Neural cell (in vitro differentiated cells): Measurements from ENCODE around the gene SGCE. TPM values are rescaled to one million over a fixed set of nuclear protein-coding genes. Genes with fewer than 3 reads are reported as not detected.

ENCODE experiments used
- H2AFZ ChIP-seq: fragments of 200-600, 300-800 bp; sonication (generic), shearing (Covaris generic); 2 replicates; pipeline ENCODE4 v1.6.0; 2014; ENCODE audit warnings: low read depth, mild to moderate bottlenecking, antibody characterized with exemption, low read length, moderate library complexity
- H3F3A ChIP-seq: fragments of 200-600 bp; shearing (Covaris generic); 2 replicates; pipeline ENCODE4 v1.6.1; 2016; ENCODE audit warnings: mild to moderate bottlenecking, moderate library complexity, mixed read lengths, antibody characterized with exemption, low read length; ENCODE audit not compliant: insufficient read depth, poor library complexity, severe bottlenecking
- H3K27ac ChIP-seq: fragments of 200-600, 300-800 bp; sonication (generic), shearing (Covaris generic); 2 replicates; pipeline ENCODE4 v1.5.1; 2014; ENCODE audit warnings: mild to moderate bottlenecking, low read length, moderate library complexity
- H3K27me3 ChIP-seq: fragments of 300-800, 200-600 bp; sonication (generic), shearing (Covaris generic); 2 replicates; pipeline ENCODE4 v1.6.0; 2014; ENCODE audit warnings: mild to moderate bottlenecking, low read depth, low read length, moderate library complexity; ENCODE audit not compliant: insufficient read depth
- H3K36me3 ChIP-seq: fragments of 300-800, 200-600 bp; sonication (generic), shearing (Covaris generic); 2 replicates; pipeline ENCODE4 v1.5.1; 2014; ENCODE audit warnings: mild to moderate bottlenecking, antibody characterized with exemption, low read length, moderate library complexity; ENCODE audit not compliant: insufficient read depth
- H3K4me2 ChIP-seq: fragments of 300-800, 200-600 bp; sonication (generic), shearing (Covaris generic); 2 replicates; pipeline ENCODE4 v1.6.0; 2014; ENCODE audit warnings: mild to moderate bottlenecking, low read length
- H3K4me3 ChIP-seq: fragments of 300-800, 200-600 bp; sonication (generic), shearing (Covaris generic); 2 replicates; pipeline ENCODE4 v1.5.1; 2014; ENCODE audit warnings: mild to moderate bottlenecking, low read length, moderate library complexity
- H3K79me2 ChIP-seq: fragments of 200-600 bp; shearing (Covaris generic); replicated peaks from 2 replicates; pipeline ENCODE4 v1.6.0; 2014; ENCODE audit warnings: mild to moderate bottlenecking, low read length, moderate library complexity; ENCODE audit not compliant: insufficient read depth
- H3K9ac ChIP-seq: fragments of 300-800, 200-600 bp; sonication (generic), shearing (Covaris generic); 2 replicates; pipeline ENCODE4 v1.6.1; 2016; ENCODE audit warnings: mild to moderate bottlenecking, low read length, mixed read lengths
- H3K9me2 ChIP-seq: fragments of 200-600 bp; shearing (Covaris generic); 2 replicates; pipeline ENCODE4 v1.6.1; 2016; ENCODE audit warnings: mild to moderate bottlenecking, low read length, mixed read lengths; ENCODE audit not compliant: insufficient read depth
- H3K9me3 ChIP-seq: fragments of 200-600, 300-800 bp; sonication (generic), shearing (Covaris generic); 2 replicates; pipeline ENCODE4 v1.6.1; 2016; ENCODE audit warnings: mild to moderate bottlenecking, mixed run types, low read length, moderate library complexity, mixed read lengths
- H4K20me1 ChIP-seq: fragments of 200-600 bp; shearing (Covaris generic); 2 replicates; pipeline ENCODE4 v1.6.1; 2016; ENCODE audit warnings: mild to moderate bottlenecking, mixed run types; ENCODE audit not compliant: insufficient read depth
- CTCF ChIP-seq: fragments of 450-650 bp; IDR thresholded peaks from 2 replicates; pipeline ENCODE4 v1.5.1; 2014; ENCODE audit warnings: antibody characterized with exemption, mild to moderate bottlenecking, moderate library complexity; ENCODE audit not compliant: poor library complexity, severe bottlenecking
- EP300 ChIP-seq: fragments of 450-650 bp; conservative IDR thresholded peaks from 2 replicates; pipeline ENCODE4 v1.6.1; 2014; ENCODE audit warnings: antibody characterized with exemption, mild to moderate bottlenecking, moderate library complexity; ENCODE audit not compliant: poor library complexity, severe bottlenecking
- EZH2 ChIP-seq: fragments of 200-600, 300-800 bp; shearing (Covaris generic), sonication (generic); IDR thresholded peaks from 2 replicates; pipeline ENCODE4 v1.6.1; 2014; ENCODE audit warnings: antibody characterized with exemption, low read length, borderline replicate concordance, mild to moderate bottlenecking; ENCODE audit not compliant: insufficient read depth, poor library complexity, severe bottlenecking
- MXI1 ChIP-seq: fragments of 450-650 bp; conservative IDR thresholded peaks from 2 replicates; pipeline ENCODE4 v1.6.1; 2014; ENCODE audit warnings: antibody characterized with exemption, mild to moderate bottlenecking; ENCODE audit not compliant: poor library complexity, severe bottlenecking
- POLR2AphosphoS5 ChIP-seq: IDR thresholded peaks from 2 replicates; pipeline ENCODE4 v1.6.1; 2012
- RAD21 ChIP-seq: fragments of 450-650 bp; conservative IDR thresholded peaks from 2 replicates; pipeline ENCODE4 v1.6.1; 2014; ENCODE audit warnings: antibody characterized with exemption, mild to moderate bottlenecking, moderate library complexity
- REST ChIP-seq: IDR thresholded peaks from 2 replicates; pipeline ENCODE4 v1.6.1; 2012; ENCODE audit warnings: borderline replicate concordance
- SMC3 ChIP-seq: fragments of 450-650 bp; conservative IDR thresholded peaks from 2 replicates; pipeline ENCODE4 v1.6.1; 2014; ENCODE audit warnings: antibody characterized with exemption, mild to moderate bottlenecking, moderate library complexity; ENCODE audit not compliant: poor library complexity
- TAF1 ChIP-seq: IDR thresholded peaks from 2 replicates; pipeline ENCODE4 v1.6.1; 2012; ENCODE audit warnings: low read depth
- polyA plus RNA-seq: library from polyadenylated mRNA; depleted of rRNA; stranded (reverse); fragments of >200 nt; gene quantifications from 2 replicates; pipeline ENCODE4 v1.2.3, GENCODE V29; 2014

SGCE gene
- polyA plus RNA-seq, 1 donor from 2014 or later = 94.6 TPM

- Histone ChIP-seq H3K4me2 (no peak overlapping the region), H3K36me3 (no peaks in the 10 kb centered on the region), H3K27me3 (no peaks in the 10 kb centered on the region), H3K9ac (no peak overlapping the region), H4K20me1 (no peaks in the 10 kb centered on the region), H2AFZ (no peak overlapping the region), H3K9me2 (no peaks in the 10 kb centered on the region), H3K79me2 (no peaks in the 10 kb centered on the region), H3K4me3 (no peak overlapping the region), H3K9me3 (no peaks in the 10 kb centered on the region), H3K27ac (no peak overlapping the region), H3F3A (no peaks in the 10 kb centered on the region)
- TF ChIP-seq EZH2 (no peak), REST (no peak)
Measured at GRCh38 chr7:94605031-94605430, 50.9 kb downstream of the SGCE start.

GRCh38 chr7:94602181-94602580, 53.8 kb downstream of the SGCE start:
- Histone ChIP-seq H3K9me3 (no peaks in the 10 kb centered on the region), H3K79me2 (no peaks in the 10 kb centered on the region), H3K4me3 (no peak overlapping the region), H3K27me3 (no peaks in the 10 kb centered on the region), H3K36me3 (no peaks in the 10 kb centered on the region), H3K4me2 (no peak overlapping the region), H3K9me2 (no peaks in the 10 kb centered on the region), H3K27ac (no peak overlapping the region), H4K20me1 (no peaks in the 10 kb centered on the region), H2AFZ (no peak overlapping the region), H3F3A (no peaks in the 10 kb centered on the region), H3K9ac (no peak overlapping the region)
- TF ChIP-seq RAD21 (no peak), REST (no peak), EP300 (no peak), CTCF (no peak), SMC3 (no peak), EZH2 (no peak), TAF1 (no peak), MXI1 (no peak), POLR2AphosphoS5 (no peak)
